HG02763 (cell line): Measurements from ENCODE around the gene TEKT2.

Experiments used
- ATAC-seq: cut with Tn5 transposase; IDR thresholded peaks from one replicate; pipeline ENCODE4 v1.9.1; 2021; ENCODE audit warnings: mild to moderate bottlenecking, moderate library complexity; ENCODE audit not compliant: unreplicated experiment

TEKT2 gene

DNA sequence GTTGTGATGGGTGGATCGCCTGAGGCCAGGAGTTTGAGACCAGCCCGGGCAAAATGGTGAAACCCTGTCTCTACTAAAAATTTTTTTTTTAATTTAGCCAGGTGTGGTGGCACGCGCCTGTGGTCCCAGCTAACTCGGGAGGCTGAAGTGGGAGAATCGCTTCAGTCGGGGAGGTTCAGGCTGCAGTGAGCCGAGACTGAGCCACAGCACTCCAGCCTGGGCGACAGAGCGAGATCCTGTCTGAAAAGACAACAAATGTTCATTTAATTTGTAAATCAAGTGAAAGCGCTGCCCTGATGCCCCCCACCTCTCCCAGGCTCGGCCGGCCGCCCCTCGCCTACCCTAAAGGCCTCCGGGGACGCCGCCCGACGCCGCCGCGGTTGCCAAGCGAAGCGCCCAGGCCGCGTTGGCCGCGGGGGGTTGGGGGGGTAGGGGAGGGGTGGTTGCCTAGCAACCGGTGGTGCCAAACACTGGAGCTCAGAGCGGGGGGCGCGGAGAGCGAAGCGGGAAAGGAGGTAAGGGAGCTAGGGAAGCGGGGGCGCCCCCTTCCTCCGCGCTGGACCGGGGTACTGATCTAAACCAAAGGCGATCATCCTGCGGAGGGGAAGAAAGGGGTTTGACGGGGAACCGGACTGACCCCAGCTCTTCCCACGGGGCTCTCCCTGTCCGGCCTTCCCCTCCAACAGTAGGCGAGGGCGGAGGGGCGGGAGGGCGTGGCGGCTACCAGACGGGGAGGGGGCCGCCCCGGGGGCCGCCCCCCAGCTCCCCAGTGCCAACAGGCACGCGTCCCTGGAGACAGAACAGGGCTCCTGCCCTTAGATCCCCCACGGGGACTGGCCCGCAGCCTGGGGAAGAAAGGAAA lies at the start of gene TEKT2:
Gene TEKT2 (plus strand): TSS at position 460 of the 862 bp plus-strand sequence. CDS start 828 bp downstream, outside the sequence.
- no peak for ATAC-seq

DNA sequence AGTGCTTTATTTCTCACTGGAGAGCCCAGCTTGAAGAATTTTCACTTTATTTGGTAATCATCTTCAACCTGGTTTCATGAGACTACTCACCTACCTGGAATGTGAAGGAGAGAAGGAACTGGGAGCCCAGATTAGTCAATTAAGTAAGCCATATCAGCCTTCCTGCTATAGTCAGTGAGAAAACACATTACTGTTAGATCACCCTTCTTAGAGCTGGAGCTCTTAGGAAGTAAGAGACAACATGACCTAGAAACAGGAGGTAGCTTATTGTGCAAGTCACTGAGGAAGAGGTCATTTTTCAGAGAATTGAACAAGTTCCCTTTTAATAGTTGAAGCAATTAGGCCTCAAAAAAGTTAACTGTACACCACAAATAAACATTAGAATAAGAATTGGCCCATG lies 49.2 kb upstream of the TEKT2 start:
- no peak for ATAC-seq

DNA sequence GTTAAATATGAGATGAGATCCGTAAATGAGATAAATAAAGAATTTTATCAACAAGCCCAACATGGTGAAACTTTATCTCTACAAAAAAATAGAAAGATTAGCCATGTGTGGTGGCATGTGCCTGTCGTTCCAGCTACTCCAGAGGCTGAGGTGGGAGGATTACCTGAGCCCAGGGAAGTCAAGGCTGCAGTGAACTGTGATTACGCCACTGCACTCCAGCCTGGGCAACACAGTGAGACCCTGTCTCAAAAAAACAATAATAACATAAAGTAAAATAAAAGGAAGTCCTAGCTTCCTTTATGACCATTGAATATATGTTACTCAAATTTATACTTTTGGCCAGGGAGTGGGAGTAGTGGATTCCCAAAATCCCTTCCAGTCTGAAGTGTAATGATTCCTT lies 48.7 kb upstream of the TEKT2 start:
- no peak for ATAC-seq

DNA sequence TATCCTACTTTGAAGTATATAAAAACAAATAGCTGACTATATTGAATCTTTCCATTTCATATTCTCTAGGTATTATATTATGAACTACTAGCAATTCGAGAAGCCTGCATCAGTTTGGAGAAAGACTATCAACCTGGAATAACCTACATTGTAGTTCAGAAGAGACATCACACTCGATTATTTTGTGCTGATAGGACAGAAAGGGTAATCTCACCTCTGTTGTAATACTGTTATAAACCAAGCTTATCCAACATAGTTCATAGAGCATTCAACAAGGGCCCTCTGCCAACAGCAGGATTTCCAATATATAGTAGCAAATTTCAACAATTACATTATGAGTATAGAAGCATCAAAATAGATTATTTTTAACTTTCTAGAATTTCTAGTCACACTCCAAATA lies 43.7 kb upstream of the TEKT2 start:
- no peak for ATAC-seq

DNA sequence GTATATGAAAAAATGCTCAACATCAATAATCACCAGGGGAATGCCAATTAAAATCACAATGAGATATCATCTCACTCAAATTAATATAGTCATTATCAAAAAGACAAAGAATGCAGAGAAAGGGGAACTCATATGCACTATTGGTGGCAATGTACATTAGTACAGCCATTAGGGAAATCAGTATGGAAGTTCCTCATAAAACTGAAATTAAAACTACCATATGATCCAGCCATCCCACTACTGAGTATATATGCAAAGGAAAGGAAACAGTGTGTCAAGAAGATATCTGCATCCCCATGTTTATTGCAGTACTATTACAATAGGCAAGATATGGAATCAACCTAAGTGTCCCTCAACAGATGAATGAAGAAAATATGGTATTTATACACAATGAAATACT lies 32.1 kb upstream of the TEKT2 start:
- ATAC-seq: no peak

GRCh38 chr1:36053978-36054377 lies 29.9 kb upstream of the TEKT2 start:
- no peak for ATAC-seq

DNA sequence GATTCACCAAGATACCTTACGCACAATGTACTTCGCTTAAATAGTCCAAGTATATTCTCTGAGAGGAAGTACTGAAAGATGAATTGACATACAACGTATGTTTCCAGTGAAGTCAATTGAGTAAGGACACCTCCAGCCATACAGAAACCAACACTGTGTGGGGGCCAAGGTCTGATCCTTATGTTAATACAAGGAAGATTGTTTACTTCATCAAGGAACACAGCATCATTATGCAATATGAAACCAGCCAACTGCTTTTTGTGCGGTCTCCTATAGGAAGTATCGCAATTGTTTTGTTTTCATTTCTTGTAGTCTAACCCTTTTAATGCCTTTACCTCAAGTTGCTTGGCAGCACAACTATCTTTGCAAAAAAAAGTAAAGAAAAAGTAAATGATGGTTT lies 28.2 kb upstream of the TEKT2 start:
- ATAC-seq: no peak

DNA sequence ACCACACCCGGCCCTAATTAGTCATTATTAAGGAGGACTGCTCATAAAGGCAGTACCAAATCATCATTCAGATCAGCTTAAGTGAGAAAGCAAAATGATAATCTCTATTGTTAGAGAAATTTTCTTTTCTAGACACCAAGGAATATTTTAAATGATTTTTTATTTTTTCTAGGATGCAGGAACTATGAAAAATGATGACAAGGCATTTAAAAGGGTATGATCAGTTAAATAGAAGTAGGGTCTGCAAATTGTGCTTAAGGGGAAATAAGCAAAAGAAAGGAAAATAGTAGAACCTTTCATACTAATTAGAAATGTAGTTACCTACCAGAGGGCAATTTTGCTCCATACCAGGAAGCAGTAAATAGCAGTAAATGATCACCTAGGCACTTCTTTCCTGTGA lies 21.6 kb upstream of the TEKT2 start:
- no peak for ATAC-seq

DNA sequence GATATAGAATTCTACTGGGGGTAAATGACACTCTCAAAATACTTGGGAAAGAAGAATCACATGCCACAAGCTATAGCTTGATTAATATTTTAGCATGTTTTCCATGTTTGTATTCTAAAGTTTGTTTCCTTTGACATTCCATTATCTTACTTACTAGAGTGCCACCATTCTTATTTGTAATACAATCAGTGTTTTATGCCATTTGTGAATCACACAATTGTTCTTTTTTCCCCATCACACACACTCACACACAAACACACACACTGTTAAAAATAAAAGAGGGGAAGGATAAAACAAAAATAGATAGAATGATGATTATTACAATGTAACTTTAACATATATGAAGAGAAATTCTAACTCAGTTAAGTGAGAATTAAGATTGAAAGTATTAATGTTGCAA lies 16.0 kb upstream of the TEKT2 start:
- ATAC-seq: no peak

GRCh38 chr1:36068866-36069265 lies 15.0 kb upstream of the TEKT2 start:
- ATAC-seq: no peak

DNA sequence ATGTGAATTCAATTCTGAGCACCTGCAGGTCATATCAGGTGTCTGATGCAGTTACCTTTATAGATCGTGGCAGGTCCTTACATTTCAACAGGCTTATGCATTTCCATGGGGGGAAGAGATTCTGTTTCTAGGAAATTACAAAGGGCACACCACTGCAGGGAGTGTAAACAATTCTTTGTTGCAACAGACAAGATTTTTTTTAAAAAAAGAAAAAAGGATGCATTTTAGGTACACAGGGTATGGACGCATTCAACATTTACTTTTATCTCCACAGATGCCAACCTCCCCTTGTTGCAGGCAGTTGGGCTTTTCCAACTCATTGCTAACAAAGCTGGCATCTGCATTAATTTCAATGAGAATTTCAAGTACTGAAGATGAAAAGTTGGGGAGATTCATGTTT lies 13.5 kb upstream of the TEKT2 start:
- no peak for ATAC-seq

GRCh38 chr1:36076979-36077573 lies 6.8 kb upstream of the TEKT2 start:
- ATAC-seq: no peak

- no peak for ATAC-seq
Observed at GRCh38 chr1:36080236-36080635, 3.7 kb upstream of the TEKT2 start.

DNA sequence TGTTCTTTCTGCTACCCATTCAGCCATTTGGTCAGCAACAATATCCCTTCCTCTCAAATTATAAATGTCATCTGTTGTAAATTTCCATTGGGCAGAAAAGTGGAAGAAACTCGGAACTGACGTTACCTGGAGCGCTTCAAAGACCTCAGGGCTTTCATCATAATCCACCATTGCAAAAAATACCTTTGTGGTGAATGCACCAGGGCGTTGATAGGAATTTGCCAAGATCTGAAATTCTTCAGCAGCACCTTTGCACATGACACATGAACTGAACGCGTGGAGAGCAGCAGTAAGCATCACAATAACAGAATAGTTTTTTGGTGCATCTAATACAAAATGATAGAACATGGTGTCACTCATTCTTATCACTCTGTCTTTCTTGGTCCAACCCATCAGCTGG lies 3.1 kb upstream of the TEKT2 start:
- ATAC-seq: no peak

- no peak for ATAC-seq
Observed at GRCh38 chr1:36081926-36082485, 1.9 kb upstream of the TEKT2 start.

GRCh38 chr1:36083219-36083618 lies 675 bp upstream of the TEKT2 start:
- no peak for ATAC-seq

GRCh38 chr1:36084497-36085115 lies 712 bp downstream of the TEKT2 start:
- ATAC-seq: no peak

- ATAC-seq: no peak
Observed at GRCh38 chr1:36085126-36085525, 1.2 kb downstream of the TEKT2 start.

DNA sequence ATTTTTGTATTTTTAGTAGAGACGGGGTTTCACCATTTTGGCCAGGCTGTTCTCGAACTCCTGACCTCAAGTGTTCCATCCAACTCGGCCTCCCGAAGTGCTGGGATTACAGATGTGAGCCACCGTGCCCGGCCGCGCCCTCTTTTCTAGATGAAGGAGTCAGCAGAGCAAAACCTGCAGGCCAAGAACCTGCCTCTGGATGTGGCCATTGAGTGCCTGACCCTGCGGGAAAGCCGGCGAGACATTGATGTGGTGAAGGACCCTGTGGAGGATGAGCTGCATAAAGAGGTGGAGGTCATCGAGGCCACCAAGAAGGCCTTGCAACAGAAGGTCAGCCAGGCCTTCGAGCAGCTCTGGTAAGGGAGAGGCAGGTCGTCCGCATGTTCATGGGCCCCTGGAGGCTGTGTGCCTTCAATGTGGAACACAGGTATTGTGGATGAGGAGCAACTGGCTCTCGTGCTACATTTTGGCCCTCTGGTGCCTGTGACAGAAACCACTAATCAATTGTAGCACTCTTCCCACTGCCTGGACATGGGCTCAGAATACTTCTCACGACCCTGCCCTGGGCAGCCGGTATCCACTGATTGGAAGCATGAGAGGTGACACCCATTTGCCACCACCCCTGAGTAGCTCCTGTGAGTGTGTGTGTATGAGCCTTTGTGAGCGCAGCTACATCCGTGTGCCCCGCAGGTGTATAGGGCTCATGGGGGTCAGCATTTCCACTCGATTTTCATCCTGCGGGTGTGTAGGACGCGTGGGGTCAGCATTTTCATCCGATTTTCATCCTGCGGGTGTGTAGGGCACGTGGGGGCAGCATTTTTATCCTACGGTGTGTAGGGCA lies 2.0 kb downstream of the TEKT2 start:
- ATAC-seq: no peak

- no peak for ATAC-seq
Observed at GRCh38 chr1:36086529-36087232, 2.8 kb downstream of the TEKT2 start.
